ENCODE measurements around the gene ACYP1. TPM values are rescaled to one million over a fixed set of nuclear protein-coding genes. Genes with fewer than 3 reads are reported as not detected.
A peak's percentile ranks its signal among the peaks of the same experiment; 100 is the strongest.

Gene ACYP1
- 16.4 TPM for polyA plus RNA-seq (ENCODE audit: insufficient read length)

DNA sequence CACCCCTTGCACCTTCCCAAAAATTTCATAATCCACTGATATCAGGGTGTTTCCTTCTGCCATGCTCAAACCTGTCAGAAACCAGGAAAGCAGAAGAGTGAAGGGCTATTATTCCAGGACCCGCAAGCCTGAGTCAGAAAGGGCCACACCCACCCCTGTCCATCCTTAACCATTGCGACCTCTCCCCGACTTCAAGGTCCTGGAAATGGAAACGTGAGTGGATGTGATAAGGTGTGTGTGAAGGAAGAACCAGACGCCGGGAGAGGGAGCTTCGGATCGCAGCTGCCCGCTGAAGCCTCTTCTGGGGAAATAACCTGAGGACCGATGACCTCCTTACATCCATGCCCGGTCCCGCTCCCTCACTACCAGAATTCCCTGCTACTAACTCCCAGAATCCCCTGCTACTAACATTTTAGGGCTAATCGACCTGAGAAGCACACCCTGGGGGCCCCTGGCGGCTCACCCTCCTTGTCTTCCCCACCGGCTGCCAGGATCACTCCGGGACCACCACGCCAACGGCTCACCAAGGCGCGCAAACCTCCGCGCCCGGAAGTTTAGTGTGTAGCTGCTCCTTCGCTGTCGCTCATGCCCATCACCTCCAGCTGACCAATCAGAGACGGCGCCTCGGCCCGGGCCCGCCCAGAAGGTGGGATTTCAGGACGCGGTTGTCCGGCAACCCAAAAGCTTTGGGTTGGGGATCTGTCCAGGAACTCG lies at the start of gene ACYP1:
ACYP1 (minus strand) TSS at position 534 of the 714 bp plus-strand sequence; CDS start at position 63, 471 bp downstream.
- peak; percentile 93 for DNase-seq

DNA sequence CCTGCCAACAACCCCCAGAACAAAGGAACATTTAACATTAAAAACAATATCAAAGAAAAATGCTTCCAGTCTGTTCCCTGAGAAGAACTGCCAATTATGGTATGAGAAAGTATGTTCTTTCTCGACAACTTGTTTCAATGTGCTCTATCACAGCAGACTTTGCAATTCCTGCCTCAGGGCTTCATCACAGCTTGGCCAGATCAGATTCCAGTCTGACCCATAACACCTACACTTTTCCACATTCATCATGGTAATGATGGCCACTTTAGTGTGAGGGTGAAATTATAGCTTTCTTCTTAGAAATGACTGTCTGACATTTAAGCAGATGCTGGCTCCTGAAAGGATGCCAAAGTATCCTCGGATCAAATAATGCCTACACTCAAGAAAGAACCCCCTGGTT lies 46.1 kb upstream of the ACYP1 start:
- no peak for DNase-seq

DNA sequence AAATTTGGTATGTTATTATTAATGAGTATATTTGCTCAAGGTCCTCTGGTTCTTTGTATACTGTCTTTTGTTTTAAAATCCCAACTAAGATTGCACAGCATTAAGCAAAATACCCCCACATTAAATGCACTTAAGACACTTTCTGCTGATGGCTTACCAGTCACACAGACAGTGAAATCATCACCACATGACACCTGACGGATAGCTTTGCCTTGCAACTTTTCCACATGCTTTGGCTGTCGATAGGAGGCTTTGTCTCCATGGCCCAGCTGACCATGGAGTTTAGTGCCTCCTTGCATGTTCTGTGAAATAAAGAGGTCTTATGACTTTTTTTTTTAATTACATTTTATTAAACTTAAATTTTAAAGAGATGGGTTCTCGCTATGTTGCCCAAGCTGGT lies 43.4 kb upstream of the ACYP1 start:
- DNase-seq, result no peak

DNA sequence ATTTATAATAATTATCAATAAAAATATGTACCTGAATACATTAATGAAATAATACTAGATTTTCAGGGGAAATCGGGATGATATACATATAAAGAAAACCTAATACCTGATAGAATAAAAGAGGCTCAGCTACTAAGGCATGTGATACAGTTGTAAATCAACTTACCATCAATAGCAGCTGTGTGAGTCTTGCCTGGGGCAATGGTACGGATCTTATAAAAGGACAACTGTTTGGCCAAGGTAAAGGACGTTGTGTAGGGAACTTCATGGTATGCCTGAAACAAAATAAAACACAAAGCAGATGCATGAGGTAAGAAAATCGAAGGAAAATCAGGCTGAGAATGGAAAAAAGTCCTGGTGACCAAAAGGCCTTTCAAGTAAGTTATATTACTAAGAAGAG lies 37.7 kb upstream of the ACYP1 start:
- no peak for DNase-seq

DNA sequence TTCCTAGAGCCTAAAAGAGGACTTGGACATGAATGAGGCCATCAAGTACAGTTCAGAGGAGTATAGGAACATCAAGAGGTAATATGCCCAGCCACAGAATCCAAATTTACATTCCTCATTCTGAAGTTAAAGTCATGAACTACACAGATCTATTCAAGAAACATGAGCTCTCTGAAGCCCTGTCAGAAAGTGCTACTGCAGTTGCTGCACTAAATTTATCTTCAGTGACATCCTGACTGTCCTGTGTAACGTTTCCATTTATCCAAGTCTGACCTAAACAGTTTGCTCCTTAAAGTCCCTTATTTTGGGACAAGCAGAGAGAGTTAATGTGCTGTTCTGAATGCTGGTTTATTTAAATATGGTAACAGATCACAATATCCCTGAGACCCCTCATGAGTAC lies 34.9 kb upstream of the ACYP1 start:
- DNase-seq, result no peak

DNA sequence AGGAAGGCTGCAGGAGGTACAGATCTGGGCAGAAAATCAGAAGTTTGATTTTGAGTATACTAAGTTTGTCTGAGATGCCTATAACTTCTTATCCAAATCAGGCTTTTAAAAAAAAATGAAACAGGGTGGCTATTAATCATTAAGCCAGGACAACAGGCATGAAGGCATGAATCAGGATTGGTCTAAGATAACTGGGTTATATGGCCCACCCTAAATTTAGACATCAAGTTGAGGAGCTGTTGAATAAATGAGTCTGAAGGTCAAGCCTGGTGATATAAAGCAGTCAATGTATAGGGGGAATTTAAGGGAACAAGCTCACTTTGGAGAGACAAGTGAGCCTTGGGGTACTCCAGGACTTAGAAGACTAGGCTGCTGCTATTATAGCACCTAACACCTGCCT lies 34.4 kb upstream of the ACYP1 start:
- no peak for DNase-seq

DNA sequence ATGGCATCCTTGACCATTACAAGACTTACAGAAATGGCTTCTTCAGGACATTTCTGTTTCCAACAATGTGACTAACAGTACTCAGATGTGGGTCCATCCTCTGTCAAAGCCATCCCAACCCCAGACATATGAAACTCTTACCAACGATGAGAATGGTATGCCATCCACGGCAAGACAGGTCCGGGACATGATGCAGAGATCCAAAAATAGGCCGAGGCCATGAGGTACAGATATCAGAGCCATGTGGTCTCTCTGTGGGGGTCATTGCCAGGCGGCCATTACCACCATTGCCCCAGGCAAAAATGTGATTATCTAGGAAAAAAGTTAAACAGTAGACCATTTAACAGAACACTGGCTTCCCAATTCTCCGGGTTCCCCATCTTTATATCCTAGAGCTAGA lies 33.1 kb upstream of the ACYP1 start:
- DNase-seq, result no peak

DNA sequence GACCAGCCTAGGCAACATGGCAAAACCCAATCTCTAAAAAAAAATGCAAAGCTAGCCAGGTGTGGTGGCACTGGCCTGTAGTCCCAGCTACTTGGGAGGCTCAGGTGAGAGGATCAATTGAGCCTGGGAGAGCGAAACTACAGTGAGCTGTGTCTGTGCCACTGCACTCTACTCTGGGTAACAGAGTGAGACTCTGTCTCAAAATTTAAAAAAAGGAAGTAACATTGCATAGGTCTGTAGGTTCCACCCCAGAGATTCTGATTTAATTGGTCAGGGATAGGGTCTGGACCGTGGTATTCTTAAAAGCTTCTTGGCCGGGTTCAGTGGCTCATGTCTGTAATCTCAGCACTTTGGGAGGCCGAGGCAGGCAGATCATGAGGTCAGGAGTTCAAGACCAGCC lies 31.9 kb upstream of the ACYP1 start:
- no peak for DNase-seq

DNA sequence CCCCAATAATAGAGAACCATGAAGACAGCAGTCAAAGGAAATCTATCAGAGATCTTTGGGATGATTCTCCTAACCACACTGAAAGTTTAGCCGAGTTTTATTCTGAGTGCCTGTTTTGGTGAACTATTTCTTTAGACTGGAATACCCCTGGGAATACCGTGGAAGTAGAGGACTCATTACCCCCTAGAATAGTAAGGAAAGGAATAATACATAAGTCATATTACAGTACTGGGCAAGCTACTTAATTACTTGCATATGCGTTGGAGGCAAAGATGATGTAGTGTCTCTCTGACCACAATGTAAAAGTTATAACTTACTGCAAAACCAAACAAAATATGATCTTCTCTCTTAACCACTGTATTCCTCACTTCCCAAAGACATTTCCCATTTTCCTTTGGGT lies 31.1 kb upstream of the ACYP1 start:
- no peak for DNase-seq

DNA sequence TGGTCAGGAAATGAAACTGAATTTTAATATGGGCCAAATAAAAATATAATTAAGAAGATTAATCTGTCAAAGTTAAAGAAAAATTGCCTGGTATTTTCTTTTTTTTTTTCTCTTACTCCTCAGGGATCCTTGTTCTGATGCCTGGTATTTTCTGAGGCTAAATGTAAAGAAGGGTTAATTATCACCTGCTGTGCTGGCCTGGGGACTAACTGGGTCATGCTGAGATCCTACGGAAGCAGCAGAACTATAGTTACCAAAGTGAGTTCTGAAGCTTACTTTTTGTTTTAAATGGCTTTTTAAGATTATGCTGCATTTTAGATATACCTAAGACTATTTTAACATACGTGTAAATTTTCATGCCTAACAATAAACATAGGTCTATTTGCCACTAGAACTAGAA lies 28.9 kb upstream of the ACYP1 start:
- DNase-seq, result no peak

DNA sequence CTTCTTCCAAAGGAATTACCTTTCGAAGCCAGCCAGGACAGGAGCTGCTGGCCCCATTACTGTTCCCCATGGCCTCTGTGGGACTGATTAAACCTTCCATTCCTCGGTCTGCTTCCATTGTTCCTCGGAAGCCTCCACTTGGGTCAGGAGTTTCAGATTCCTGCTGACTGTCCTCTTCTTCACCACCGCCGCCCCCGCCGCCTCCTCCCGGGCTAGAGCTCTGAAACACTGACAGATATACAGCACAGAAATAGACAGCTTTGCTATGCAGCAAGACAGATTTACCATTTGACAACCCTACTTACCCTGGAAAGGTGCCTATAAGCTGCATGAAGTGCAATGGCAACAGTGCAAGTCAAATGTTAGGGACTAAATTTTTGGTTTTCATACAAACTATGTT lies 27.4 kb upstream of the ACYP1 start:
- DNase-seq, result no peak

DNA sequence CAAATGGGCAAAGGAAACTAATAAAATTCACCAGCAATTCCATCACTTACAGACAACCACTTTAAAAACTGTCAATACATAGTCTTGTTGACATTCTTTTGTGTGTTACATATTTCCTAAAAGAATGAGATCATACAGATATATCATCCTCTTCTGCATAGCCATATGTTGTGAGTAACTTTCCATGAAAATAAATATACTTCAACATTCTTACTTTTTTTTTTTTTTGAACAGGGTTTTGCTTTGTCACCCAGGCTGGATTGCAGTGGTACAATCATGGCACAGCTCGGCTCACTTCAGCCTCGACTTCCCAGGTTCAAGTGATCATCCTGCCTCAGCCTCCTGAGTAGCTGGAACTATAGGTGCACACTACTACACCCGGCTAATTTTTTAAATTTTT lies 26.5 kb upstream of the ACYP1 start:
- DNase-seq, result no peak

DNA sequence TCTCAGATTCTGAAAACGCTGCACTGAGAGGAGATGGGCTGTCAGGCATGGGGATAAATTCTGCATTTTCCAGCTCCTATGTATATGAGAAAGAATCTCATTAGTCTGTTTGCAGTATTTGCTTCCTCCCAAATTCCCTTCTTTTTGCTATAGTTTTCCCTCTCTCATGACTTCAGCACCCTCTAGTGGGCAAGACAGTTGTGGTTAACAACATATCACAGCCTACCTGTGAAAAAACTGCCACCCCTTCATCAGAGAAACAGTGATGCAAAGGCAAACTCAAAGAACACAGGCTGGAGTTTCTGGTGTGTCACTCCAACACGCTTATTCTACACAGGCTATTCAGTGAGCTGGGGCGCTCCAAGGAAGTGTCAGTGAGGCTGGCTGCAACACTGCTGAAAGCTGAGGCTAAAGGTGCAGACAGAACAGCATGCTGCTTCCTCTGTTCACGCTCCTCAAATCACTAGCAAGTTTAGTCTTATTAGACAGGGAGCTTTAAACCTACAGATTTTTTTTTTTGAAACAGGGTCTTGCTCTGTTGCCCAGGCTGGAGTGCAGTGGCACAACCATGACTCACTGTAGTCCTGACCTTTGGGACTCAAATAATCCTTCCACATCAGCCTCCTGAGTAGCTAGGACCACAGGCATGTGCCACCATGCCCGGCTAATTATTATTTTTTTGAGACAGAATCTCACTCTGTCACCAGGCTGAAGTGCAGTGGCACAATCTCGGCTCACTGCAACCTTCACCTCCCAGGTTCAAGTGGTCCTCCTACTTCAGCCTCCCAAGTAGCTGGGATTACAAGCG lies 24.9 kb upstream of the ACYP1 start:
- DNase-seq, result peak; percentile 49

DNA sequence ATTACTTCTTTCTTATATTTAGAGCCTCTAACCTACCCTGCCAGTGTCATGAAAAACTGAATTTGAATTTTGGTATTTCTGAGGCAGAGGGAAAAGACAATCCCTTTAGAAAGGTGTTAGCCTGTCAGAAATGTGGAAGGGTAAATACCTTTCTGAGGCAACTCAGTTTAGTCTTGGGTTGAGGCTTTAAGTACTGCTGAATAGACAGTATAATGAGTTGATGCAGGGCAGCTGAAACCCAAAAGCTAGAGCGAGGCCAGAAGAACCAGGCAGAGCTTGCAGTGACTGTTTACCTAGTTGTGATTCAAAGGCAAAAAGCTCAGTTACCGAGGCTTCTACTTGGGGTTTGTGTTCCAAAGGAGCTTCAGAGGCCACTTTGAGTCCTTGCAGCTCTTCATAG lies 24.3 kb upstream of the ACYP1 start:
- DNase-seq, result no peak

DNA sequence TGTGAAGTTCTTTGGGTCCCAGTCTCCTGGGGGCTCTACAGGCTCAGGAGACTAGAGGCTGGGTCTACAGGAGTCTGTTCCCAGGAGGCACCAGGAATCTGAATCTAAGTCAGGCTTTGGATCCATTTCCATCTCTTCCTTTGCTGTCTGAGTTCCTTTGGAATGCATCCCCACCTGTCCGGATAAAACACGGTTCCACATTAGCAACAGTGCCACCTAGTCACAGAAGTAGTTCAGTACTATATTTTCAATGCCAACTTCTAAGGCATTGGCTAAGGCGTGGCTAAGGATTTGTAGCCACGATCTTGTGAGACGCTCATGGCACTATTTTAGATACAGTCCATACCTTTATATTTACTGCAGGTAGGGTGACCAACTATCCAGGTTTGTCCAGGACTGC lies 20.7 kb upstream of the ACYP1 start:
- no peak for DNase-seq

DNA sequence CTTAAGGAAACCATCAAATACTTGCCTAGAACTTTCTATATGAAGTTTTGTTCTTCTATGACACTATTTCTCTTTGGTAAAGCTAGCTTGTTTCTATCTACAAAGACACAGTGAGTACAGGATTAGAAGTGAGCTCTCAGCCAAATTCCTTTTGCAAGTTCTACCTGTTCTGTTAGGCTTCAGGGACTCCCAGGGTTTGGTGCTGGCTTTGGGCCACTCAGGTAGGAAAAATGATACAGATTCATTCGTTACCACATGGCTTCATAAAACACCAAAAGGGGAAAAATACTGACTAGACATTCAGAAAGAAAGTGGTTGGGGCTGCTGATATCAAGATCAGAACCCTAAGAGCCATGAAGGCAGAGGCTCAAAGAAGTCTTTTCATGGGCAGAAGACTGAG lies 19.4 kb upstream of the ACYP1 start:
- DNase-seq, result no peak

DNA sequence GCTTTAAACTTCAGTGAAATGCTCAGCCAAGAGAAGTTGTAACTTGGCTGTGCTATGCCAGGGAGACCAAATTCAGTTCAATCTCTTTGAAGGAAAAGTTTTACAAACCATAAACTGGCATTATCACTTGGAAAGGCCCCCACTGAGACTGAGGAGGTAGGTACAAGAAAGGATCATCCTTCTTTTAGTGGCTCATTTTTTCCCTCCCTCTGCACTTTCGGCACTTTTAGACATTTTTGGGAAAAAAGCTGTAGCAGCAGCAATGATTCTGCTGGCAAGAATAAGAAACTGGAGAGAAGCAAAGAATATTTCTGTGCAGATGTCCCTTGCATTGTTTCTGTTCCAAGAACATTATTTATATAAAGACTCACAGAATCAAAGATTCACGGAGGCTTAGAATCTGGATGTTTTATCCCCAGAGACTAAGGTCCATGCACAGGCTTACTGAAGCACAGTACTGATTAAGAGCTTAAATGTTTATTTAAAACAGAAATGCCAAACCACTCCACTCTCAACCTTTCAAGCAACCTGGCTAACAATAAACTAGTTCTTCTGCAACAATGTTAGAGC lies 17.9 kb upstream of the ACYP1 start:
- peak; percentile 53 for DNase-seq

DNA sequence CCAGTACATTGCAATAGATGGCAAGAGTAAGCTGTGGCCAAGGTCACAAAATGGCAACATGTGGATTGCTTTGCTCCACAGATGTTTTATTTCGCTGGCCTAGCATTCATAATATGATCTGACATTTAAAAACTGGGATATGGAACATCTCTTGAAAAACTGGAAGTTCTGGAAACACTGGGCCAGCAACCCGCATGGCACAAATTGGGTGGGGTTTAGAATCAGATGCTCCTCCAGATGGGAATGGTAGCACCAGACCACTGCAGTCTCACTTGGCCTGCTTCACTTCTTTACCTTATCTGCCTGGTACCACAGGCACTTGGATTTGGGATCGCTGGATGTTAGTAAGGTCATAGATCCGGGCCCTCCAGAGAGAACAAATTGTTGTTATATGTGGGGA lies 15.7 kb upstream of the ACYP1 start:
- DNase-seq, result no peak

DNA sequence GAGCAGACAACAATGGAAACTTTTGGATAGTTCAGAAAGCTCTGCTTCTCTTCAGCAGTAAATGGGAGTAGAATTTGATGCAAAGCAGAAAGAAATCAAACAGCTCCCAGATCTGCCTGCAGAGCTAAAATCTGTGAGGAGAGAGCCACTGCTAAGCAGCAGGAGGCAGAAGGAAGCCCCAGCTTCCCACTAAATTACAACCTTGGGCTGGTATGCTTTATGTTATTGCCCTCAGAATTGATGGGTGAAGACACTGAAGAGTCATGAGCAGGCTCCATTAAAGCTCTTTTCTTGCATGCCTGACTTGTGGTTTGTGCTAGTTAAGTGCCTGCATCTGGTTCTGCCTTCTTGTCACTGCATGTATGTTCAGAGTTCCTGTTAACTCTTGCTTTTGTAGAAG lies 14.0 kb upstream of the ACYP1 start:
- no peak for DNase-seq

DNA sequence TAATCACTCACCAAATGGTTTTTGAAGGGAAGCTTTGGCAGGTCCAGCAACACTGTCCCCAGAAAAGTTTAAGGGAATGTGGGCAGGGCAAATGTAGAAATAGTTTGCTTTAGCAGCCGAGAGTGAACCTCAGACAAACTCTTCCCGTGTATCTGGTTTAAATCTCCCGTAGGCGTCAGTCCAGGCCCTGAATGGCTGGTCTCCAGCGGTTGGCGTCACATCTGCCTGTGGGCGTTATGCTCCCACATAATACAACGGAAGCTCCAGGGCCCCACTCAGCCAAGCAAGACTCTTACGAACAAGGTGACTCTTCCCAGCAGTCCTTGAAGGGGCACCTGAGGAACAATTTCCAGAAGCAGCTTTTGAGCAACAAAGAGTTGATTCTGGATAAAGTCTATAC lies 6.6 kb upstream of the ACYP1 start:
- DNase-seq, result peak; percentile 54

DNA sequence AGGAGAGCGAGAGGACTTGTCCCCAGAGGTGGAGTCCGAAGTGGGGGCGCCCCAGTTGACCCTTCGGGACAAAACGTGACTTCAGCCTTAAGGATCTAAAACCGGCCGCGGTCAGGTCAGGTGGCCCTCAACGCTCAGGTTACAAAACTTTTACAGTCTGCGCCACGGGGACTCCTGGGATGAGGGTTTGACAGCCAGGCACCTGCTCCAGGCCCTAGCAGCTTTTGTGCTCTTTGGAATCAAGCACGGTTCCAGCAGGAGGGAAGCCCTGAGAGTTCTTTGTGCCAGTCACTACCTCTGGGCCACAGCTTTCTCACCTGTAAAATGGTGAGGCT lies 6.0 kb upstream of the ACYP1 start:
- no peak for DNase-seq

DNA sequence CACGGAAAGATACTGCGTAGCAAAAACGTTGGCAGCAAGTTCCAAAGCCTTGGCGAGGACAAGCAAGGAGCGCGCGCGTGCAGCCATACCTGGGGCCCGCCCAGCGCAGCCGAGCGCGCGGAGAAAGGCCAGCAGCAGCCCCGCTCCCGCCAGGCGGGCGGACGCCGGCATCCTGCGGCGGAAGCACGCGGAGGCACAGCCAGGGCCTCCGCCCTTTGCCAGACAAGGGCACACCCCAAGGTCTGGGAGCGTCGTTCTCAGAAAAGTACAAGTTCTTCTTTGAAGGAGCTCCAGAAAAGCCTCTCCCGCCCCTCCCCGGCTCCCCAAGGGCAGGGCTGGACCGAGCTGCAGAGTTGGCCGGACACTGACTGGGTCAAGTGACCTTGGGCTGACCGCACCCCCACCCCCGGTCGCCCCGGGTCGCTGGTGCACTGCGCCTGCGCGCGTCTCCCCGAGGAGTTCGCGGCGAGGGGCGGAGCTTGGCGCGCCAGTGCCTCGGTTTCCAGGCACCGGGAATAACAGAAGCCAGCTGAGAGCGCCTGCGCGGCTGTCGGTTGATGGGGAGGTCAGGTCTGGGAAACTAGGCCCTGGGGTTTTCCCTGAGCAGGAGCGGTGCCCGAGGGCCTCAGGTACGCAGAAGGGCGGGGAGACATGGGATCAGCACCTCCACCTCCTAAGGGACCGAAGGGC lies 5.4 kb upstream of the ACYP1 start, which contains the start of gene ZC2HC1C:
ZC2HC1C (plus strand) TSS at position 521 of the 690 bp plus-strand sequence. CDS start 933 bp downstream, outside the sequence.
- DNase-seq, result peak; percentile 95
